Immature natural killer cell (primary cell): ENCODE results near the gene USP49. TPM values are rescaled to one million over a fixed set of nuclear protein-coding genes. Genes with fewer than 3 reads are reported as not detected.

Experiments
- DNase-seq, 3 donors: peaks; one replicate each; pipeline ENCODE4 v3.0.0; 2022; ENCODE audit warnings: mixed read lengths in 1 of 3
- H3K27ac Mint-ChIP-seq, 6 donors: one replicate each; pipeline ENCODE4 v1.8.0; 2020; ENCODE audit warnings: mixed read lengths in 6 of 6, mild to moderate bottlenecking in 5 of 6, inconsistent platforms in 4 of 6, moderate library complexity in 3 of 6
- H3K27me3 Mint-ChIP-seq, 3 donors: one replicate each; pipeline ENCODE4 v1.8.0; 2020 to 2021; ENCODE audit warnings: low read depth in 3 of 3, mild to moderate bottlenecking in 3 of 3, mixed read lengths in 3 of 3, moderate library complexity in 3 of 3, inconsistent platforms in 1 of 3
- H3K36me3 Mint-ChIP-seq, 3 donors: one replicate each; pipeline ENCODE4 v1.8.0; 2020; ENCODE audit warnings: mixed read lengths in 3 of 3, inconsistent platforms in 2 of 3, mild to moderate bottlenecking in 2 of 3
- H3K4me1 Mint-ChIP-seq, 2 donors: one replicate each; pipeline ENCODE4 v1.8.0; 2020; ENCODE audit warnings: inconsistent platforms in 2 of 2, mild to moderate bottlenecking in 2 of 2, mixed read lengths in 2 of 2, moderate library complexity in 1 of 2
- H3K4me3 Mint-ChIP-seq, 5 donors: one replicate each; pipeline ENCODE4 v1.8.0; 2020; ENCODE audit warnings: mild to moderate bottlenecking in 5 of 5, mixed read lengths in 5 of 5, inconsistent platforms in 3 of 5, moderate library complexity in 3 of 5
- H3K9me3 Mint-ChIP-seq, 6 donors: one replicate each; pipeline ENCODE4 v1.8.0; 2020; ENCODE audit warnings: mild to moderate bottlenecking in 6 of 6, mixed read lengths in 6 of 6, inconsistent platforms in 4 of 6, moderate library complexity in 3 of 6
- polyA plus RNA-seq, 3 donors: library from polyadenylated mRNA; unstranded; fragments of 300-500 nt; fragmentation: Illumina TruSeq; gene quantifications; one replicate each; pipeline ENCODE4 v1.2.3, GENCODE V29; 2021

The USP49 gene
- polyA plus RNA-seq, 3 donors from 2014 or later = 0.22 to 0.94 (median 0.62) TPM

DNA sequence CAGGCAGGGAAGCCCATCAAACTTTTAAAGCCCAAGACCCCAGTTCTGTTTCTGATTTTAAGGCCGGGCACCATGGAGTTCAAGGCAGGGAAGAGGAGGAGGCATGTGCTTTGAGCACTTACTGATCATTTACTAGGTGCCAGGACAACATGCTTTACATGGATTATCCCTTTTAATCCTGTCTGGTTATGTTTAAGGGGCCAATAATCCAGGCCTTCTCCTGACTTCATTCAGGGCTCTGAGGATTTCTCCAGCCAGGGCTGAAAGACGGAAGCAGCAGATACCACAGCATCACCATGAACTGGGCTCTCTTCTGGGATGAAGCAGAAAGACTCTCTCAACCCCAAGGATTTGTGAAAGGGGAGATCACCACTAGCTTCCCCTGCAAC lies 42.3 kb upstream of the USP49 start:
- peaks cover 13 to 46% (median 41%) of the 10 kb centered on the region in 3 donors for H3K27me3 Mint-ChIP-seq
- H3K4me3 Mint-ChIP-seq = peak overlapping the region; percentile 96 to 98 (median 98)
- H3K27ac Mint-ChIP-seq = peak overlapping the region; percentile 89 to 97 (median 95)
- H3K9me3 Mint-ChIP-seq = no peaks in the 10 kb centered on the region
- peaks cover 80 to 83% of the 10 kb centered on the region in 2 donors for H3K4me1 Mint-ChIP-seq
- no peak for DNase-seq
- H3K36me3 Mint-ChIP-seq = peaks cover 18 to 31% (median 31%) of the 10 kb centered on the region in 3 donors

DNA sequence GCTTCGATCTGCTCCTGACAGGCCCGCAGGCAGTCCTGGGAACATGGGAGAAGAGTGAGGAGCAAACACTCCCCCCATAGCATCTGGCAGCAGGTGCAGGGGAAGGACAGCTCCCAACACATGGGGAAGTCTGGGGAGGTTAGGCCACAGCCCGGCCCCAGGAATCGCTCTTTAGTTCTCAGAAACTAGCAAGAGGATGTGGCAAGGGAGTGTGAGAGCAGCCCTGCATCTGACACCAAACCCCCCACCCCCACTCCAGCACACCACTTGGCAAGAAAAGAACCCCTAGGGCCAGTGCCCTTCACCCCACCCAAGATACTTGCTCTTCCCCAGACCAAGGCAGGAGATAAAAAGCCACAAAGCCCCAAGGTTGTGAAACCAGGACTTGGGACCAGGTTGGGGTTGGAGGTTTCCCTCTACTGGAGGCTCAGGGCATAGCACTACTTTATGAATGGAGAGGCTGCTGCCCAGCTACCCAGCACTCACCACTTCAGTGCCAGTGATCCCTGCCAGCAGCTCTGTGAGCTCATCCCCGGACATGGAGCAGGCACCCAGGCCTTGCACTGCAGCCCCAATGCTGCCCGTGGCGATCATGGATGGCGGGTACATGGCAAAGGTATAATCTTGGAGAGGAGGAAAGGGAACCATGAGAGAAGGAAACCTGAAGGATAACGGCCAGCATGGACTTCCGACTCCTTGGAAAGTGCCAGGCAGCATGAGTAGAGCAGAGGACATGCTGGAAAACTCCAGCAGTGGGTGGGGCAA lies 41.1 kb upstream of the USP49 start:
- DNase-seq = peak; percentile 95 to 96 (median 96)
- Mint-ChIP-seq H3K4me3 (peak overlapping the region; percentile 96 to 98 (median 98)), H3K36me3 (peaks cover 25 to 43% (median 37%) of the 10 kb centered on the region in 3 donors), H3K9me3 (no peaks in the 10 kb centered on the region), H3K27ac (peak overlapping the region; percentile 83 to 96 (median 95)), H3K27me3 (peaks cover 13 to 40% (median 35%) of the 10 kb centered on the region in 3 donors), H3K4me1 (peaks cover 83 to 87% of the 10 kb centered on the region in 2 donors)

- Mint-ChIP-seq H3K4me1 (peaks cover 86 to 91% of the 10 kb centered on the region in 2 donors), H3K27ac (peak overlapping the region; percentile 83 to 96 (median 95)), H3K4me3 (peak overlapping the region; percentile 96 to 98 (median 98)), H3K36me3 (peaks cover 25 to 48% (median 37%) of the 10 kb centered on the region in 3 donors), H3K9me3 (no peaks in the 10 kb centered on the region), H3K27me3 (peaks cover 8 to 40% (median 32%) of the 10 kb centered on the region in 3 donors)
- DNase-seq = no peak
These were observed 40.5 kb upstream of the USP49 start for GRCh38 chr6:41935685-41936072.

DNA sequence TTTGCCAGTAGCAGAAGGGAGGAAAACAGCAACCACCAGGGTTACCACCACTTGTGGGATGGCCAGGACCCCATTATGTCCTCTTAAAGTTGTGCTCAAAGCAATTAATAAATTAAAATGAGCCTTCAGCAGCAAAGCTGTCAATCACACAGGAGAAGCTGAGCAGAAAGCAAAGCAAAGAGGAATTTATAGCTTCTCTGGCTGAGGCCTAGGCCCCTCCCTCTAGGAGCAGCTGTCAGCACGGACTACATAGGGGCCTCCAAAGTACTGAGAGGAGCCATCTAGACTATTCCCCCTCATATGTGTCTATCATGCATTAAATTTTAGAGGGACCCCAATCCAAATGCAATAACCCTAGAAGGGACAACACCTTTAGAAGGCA lies 40.0 kb upstream of the USP49 start:
- H3K4me1 Mint-ChIP-seq = peaks cover 82 to 87% of the 10 kb centered on the region in 2 donors
- peak overlapping the region; percentile 96 to 98 (median 98) for H3K4me3 Mint-ChIP-seq
- peak overlapping the region; percentile 83 to 96 (median 95) for H3K27ac Mint-ChIP-seq
- H3K9me3 Mint-ChIP-seq = no peaks in the 10 kb centered on the region
- H3K36me3 Mint-ChIP-seq = peaks cover 25 to 44% (median 33%) of the 10 kb centered on the region in 3 donors
- no peak for DNase-seq
- peaks cover 8 to 35% (median 28%) of the 10 kb centered on the region in 3 donors for H3K27me3 Mint-ChIP-seq

GRCh38 chr6:41934278-41935192 lies 39.4 kb upstream of the USP49 start:
- Mint-ChIP-seq H3K4me3 (peak overlapping the region; percentile 96 to 98 (median 98)), H3K36me3 (peaks cover 25 to 40% (median 33%) of the 10 kb centered on the region in 3 donors), H3K27ac (peak overlapping the region; percentile 83 to 96 (median 95)), H3K9me3 (no peaks in the 10 kb centered on the region), H3K27me3 (peaks cover 8 to 30% (median 25%) of the 10 kb centered on the region in 3 donors), H3K4me1 (peaks cover 77 to 84% of the 10 kb centered on the region in 2 donors)
- DNase-seq = no peak

DNA sequence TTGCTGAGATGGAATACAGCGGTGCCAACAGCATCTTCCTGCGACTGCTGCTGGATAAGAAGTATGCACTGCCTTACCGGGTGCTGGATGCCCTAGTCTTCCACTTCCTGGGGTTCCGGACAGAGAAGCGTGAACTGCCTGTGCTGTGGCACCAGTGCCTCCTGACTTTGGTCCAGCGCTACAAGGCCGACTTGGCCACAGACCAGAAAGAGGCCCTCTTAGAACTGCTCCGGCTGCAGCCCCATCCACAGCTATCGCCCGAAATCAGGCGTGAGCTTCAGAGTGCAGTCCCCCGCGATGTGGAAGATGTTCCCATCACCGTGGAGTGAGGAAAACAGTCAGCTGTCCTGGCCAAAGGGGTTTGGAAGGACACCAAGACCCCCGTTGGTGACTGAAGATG lies 37.2 kb upstream of the USP49 start:
- H3K9me3 Mint-ChIP-seq = no peaks in the 10 kb centered on the region
- H3K27me3 Mint-ChIP-seq = peaks cover 5 to 24% (median 17%) of the 10 kb centered on the region in 3 donors
- peaks cover 72 to 84% of the 10 kb centered on the region in 2 donors for H3K4me1 Mint-ChIP-seq
- no peak for DNase-seq
- peaks cover 28 to 50% (median 30%) of the 10 kb centered on the region in 3 donors for H3K36me3 Mint-ChIP-seq
- H3K4me3 Mint-ChIP-seq = no peak overlapping the region
- H3K27ac Mint-ChIP-seq = peak overlapping the region in 5 of 6 donors; percentile 54 to 94 (median 78)

- H3K27me3 Mint-ChIP-seq = peaks cover 5 to 20% (median 15%) of the 10 kb centered on the region in 3 donors
- H3K9me3 Mint-ChIP-seq = no peaks in the 10 kb centered on the region
- peak overlapping the region; percentile 54 to 94 (median 76) for H3K27ac Mint-ChIP-seq
- peaks cover 28 to 53% (median 30%) of the 10 kb centered on the region in 3 donors for H3K36me3 Mint-ChIP-seq
- DNase-seq = no peak
- peaks cover 69 to 84% of the 10 kb centered on the region in 2 donors for H3K4me1 Mint-ChIP-seq
- H3K4me3 Mint-ChIP-seq = peak overlapping the region in 2 of 5 donors; percentile 1 to 8
These were observed 36.6 kb upstream of the USP49 start for GRCh38 chr6:41931792-41932191.

DNA sequence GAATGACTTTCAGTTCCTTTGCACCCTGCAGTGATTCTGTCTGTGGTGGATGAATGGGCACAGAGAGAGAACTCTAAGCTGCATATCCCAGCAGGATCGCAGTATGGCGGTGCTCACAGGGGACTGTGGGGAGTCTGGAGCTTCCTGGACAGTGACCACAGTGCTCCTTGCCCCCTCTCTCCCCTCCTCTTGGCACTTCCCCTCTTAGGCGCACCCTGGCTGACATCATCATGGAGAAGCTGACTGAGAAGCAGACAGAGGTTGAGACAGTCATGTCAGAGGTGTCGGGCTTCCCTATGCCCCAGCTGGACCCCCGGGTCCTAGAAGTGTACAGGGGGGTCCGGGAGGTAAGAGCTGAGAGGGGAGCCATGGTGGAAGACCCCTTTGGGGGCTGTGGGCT lies 34.7 kb upstream of the USP49 start:
- no peak for DNase-seq
- peaks cover 0 to 11% (median 3%) of the 10 kb centered on the region in 3 donors for H3K27me3 Mint-ChIP-seq
- H3K27ac Mint-ChIP-seq = peak overlapping the region; percentile 65 to 87 (median 78)
- peaks cover 57 to 74% of the 10 kb centered on the region in 2 donors for H3K4me1 Mint-ChIP-seq
- no peak overlapping the region for H3K4me3 Mint-ChIP-seq
- peaks cover 19 to 48% (median 25%) of the 10 kb centered on the region in 3 donors for H3K36me3 Mint-ChIP-seq
- H3K9me3 Mint-ChIP-seq = no peaks in the 10 kb centered on the region

GRCh38 chr6:41927253-41927652 lies 32.1 kb upstream of the USP49 start:
- Mint-ChIP-seq H3K36me3 (peaks cover 11 to 31% (median 20%) of the 10 kb centered on the region in 3 donors), H3K4me1 (peaks cover 63 to 80% of the 10 kb centered on the region in 2 donors), H3K4me3 (peak overlapping the region in 1 of 5 donors; percentile 20), H3K27me3 (peaks cover 8 to 23% (median 9%) of the 10 kb centered on the region in 3 donors), H3K9me3 (no peaks in the 10 kb centered on the region), H3K27ac (peak overlapping the region; percentile 65 to 87 (median 82))
- DNase-seq = no peak

GRCh38 chr6:41922154-41922553 lies 27.0 kb upstream of the USP49 start:
- H3K27me3 Mint-ChIP-seq = peaks cover 16 to 31% (median 17%) of the 10 kb centered on the region in 3 donors
- no peaks in the 10 kb centered on the region for H3K9me3 Mint-ChIP-seq
- peak in 2 of 3 donors; percentile 51 for DNase-seq

GRCh38 chr6:41921712-41921998 lies 26.5 kb upstream of the USP49 start:
- no peak for DNase-seq
- Mint-ChIP-seq H3K4me3 (peak overlapping the region; percentile 97 to 100 (median 100)), H3K36me3 (peaks cover 5 to 9% (median 6%) of the 10 kb centered on the region in 3 donors), H3K9me3 (no peaks in the 10 kb centered on the region), H3K27me3 (peaks cover 16 to 31% (median 17%) of the 10 kb centered on the region in 3 donors), H3K27ac (peak overlapping the region; percentile 98 to 100 (median 100)), H3K4me1 (peaks cover 59 to 64% of the 10 kb centered on the region in 2 donors)

More at GRCh38 chr6:41922154-41922553, 27.0 kb upstream of the USP49 start:
- peak overlapping the region; percentile 98 to 100 (median 100) for H3K27ac Mint-ChIP-seq
- peak overlapping the region; percentile 97 to 100 (median 100) for H3K4me3 Mint-ChIP-seq
- peaks cover 5 to 8% (median 6%) of the 10 kb centered on the region in 3 donors for H3K36me3 Mint-ChIP-seq
- H3K4me1 Mint-ChIP-seq = peaks cover 61 to 68% of the 10 kb centered on the region in 2 donors

DNA sequence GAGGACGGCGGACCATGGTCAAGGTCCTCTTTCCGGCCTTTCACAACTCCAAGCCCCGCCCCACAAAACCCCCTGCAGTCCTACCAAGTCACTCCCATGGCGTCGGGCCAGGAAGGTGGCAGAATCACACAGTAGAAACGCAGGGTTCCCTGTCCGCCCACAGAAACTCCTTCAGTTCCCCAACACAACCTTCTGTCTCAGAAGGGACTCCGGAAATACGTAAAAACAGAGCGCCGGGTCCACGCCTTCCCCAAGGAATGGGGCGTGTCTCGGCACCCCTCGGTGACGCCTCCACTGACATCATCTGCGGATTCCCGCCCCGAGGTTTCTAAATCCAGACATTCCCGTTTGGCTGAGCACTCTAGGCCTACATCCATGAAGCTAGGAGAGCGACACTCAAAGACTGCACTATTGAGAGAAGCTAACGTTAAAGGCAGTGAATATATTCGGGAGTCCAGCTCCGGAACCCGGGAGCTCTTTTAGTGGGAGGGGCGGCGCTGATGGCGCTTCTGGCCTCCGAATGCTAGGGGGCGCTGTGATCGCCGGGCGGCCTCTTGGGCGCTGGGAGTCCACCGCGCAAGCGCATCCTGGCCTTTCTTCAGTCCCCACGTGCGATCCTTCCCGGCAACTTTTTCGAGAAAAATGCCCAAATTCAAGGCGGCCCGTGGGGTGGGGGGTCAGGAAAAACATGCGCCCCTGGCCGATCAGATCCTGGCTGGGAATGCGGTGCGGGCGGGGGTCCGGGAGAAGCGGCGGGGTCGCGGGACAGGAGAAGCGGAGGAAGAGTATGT lies 25.9 kb upstream of the USP49 start, which contains the start of the genes BYSL and MED20:
Gene BYSL, plus strand, starts transcription at position 579 of the 791 bp plus-strand sequence. Its CDS starts 64 bp downstream, at position 643.
Gene MED20, minus strand, starts transcription at position 219 of the 791 bp plus-strand sequence. Its CDS starts 121 bp downstream, at position 98.
- Mint-ChIP-seq H3K36me3 (peaks cover 5 to 11% (median 7%) of the 10 kb centered on the region in 3 donors), H3K27me3 (peaks cover 16 to 31% (median 17%) of the 10 kb centered on the region in 3 donors), H3K4me1 (peaks cover 59 to 63% of the 10 kb centered on the region in 2 donors), H3K4me3 (peak within 1 kb of the TSS; percentile 97 to 100 (median 100)), H3K27ac (peak within 1 kb of the TSS; percentile 98 to 100 (median 100)), H3K9me3 (no peaks in the 10 kb centered on the region)
- peak; percentile 94 to 95 (median 94) for DNase-seq
